Activated CD4-positive, alpha-beta T cell treated with anti-CD3 and anti-CD28 coated beads, Interleukin-2, amount 10 ng/mL, durations not matched to agents 7 days and 5 days (primary cell): ENCODE measurements around the gene TBC1D9B. TPM values are rescaled to one million over a fixed set of nuclear protein-coding genes. Genes with fewer than 3 reads are reported as not detected.

ENCODE experiments used
- CTCF ChIA-PET: fragments of 350-600 bp; sonication (Branson Sonifier 250); formaldehyde crosslinking; loops from one replicate; lab custom pipeline; 2021; ENCODE audit warnings: antibody characterized with exemption; lab: Charles Lee
- POLR2A ChIA-PET: fragments of 350-600 bp; sonication (Branson Sonifier 250); formaldehyde crosslinking; loops from one replicate; lab custom pipeline; 2021; ENCODE audit warnings: antibody characterized with exemption; lab: Charles Lee
- DNase-seq: peaks from one replicate; pipeline ENCODE4 v3.0.0-alpha.2; 2020
- H3K27ac Mint-ChIP-seq: one replicate; pipeline ENCODE4 v1.8.0; 2021; ENCODE audit warnings: mild to moderate bottlenecking, moderate library complexity, mixed read lengths
- H3K27me3 Mint-ChIP-seq: one replicate; pipeline ENCODE4 v1.8.0; 2021; ENCODE audit warnings: mixed read lengths
- H3K36me3 Mint-ChIP-seq: one replicate; pipeline ENCODE4 v1.8.0; 2021; ENCODE audit warnings: low read depth, mixed read lengths
- H3K4me1 Mint-ChIP-seq: one replicate; pipeline ENCODE4 v1.8.0; 2021; ENCODE audit warnings: mixed read lengths
- H3K4me3 Mint-ChIP-seq: one replicate; pipeline ENCODE4 v1.8.0; 2021; ENCODE audit warnings: mild to moderate bottlenecking, moderate library complexity, mixed read lengths
- H3K9me3 Mint-ChIP-seq: one replicate; pipeline ENCODE4 v1.8.0; 2021; ENCODE audit warnings: mixed read lengths
- total RNA-seq, 2 experiments: library from RNA; stranded (reverse); gene quantifications; one replicate each; pipeline ENCODE4 v1.2.3, GENCODE V29; 2021

Gene TBC1D9B
- total RNA-seq, 2 experiments from 2014 or later = 86.4 to 92.9 TPM

DNA sequence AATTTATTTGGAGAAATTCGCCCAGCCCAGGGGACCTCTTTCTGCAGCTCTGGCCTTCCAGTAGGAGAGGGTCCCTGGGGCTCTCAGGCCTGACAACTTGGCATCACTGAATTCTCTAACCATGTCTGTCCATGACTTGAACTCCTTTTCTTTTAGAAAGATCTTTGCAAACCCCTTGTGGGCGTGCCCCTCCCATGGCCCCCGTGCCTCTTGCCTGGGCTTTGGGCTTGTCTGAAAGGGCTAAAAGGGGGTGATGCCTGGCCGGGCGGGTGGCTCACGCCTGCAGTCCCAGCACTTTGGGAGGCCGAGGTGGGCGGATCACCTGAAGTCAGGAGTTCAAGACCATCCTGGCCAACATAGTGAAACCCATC is 90.2 kb downstream of the TBC1D9B start:
- POLR2A ChIA-PET = no interaction called here
- CTCF ChIA-PET = no interaction called here
- Mint-ChIP-seq H3K27ac (peak overlapping the region; percentile 88), H3K9me3 (no peaks in the 10 kb centered on the region), H3K27me3 (no peaks in the 10 kb centered on the region), H3K4me3 (no peak overlapping the region), H3K4me1 (peaks cover 38% of the 10 kb centered on the region), H3K36me3 (peaks cover 18% of the 10 kb centered on the region)
- no peak for DNase-seq

GRCh38 chr5:179816796-179817469 is 90.8 kb downstream of the TBC1D9B start:
- Mint-ChIP-seq H3K9me3 (no peaks in the 10 kb centered on the region), H3K4me3 (no peak overlapping the region), H3K36me3 (peaks cover 14% of the 10 kb centered on the region), H3K27ac (no peak overlapping the region), H3K4me1 (peaks cover 33% of the 10 kb centered on the region), H3K27me3 (no peaks in the 10 kb centered on the region)
- no peak for DNase-seq
- ChIA-PET POLR2A (no interaction called here), CTCF (interaction anchor here (2.8 kb wide), 1 partner anchor 15 kb away, joined by 11 read pairs; no protein-coding TSS in a partner anchor)

- no peaks in the 10 kb centered on the region for H3K9me3 Mint-ChIP-seq
- ChIA-PET CTCF (interaction anchor here (0.6 to 2.8 kb wide), 3 partner anchors 15 to 980 kb away, joined by 3 to 11 read pairs (median 8); no protein-coding TSS in a partner anchor), POLR2A (no interaction called here)
Measured at GRCh38 chr5:179816401-179816795, 91.3 kb downstream of the TBC1D9B start.

DNA sequence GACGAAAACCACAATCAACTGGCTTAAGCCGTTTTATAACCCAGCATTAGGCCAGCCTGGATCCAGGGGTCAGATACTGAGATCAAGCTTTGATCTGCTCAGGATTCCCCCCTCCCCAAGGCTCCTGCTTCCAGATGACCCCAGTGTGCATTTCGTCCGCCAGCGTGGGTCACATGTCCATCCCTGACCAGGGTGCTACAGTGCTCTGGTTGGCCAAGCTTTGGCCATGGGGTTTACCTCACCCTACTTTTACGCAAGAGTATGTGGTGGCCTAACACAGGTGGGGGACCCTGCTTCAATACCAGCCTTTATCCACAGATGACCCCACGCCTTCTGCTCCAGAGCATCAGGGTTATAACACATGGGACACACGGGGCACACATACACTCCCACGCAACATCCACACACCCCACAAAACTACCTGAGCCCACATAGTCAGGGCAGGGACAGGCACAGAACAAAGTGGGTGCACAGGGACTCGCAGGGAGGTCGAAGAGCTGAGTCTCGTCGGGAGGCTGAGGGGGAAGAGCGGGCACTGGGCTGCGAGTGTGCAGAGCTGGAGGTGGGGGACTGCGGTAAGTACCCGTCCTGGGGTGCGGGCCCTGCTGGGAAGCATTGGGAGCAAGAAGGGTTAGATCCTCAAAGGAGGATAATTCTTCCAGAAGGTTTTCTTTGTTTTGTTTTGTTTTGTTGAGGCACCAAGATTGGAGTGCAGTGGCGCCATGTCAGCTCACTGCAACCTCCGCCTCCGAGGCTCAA is 92.0 kb downstream of the TBC1D9B start:
- H3K27ac Mint-ChIP-seq = no peak overlapping the region
- CTCF ChIA-PET = interaction anchor here (0.6 to 2.8 kb wide), 3 partner anchors 14 to 980 kb away, joined by 3 to 11 read pairs (median 8); no protein-coding TSS in a partner anchor
- no peaks in the 10 kb centered on the region for H3K9me3 Mint-ChIP-seq
- H3K36me3 Mint-ChIP-seq = peaks cover 19% of the 10 kb centered on the region
- POLR2A ChIA-PET = no interaction called here
- peak overlapping the region; percentile 3 for H3K4me3 Mint-ChIP-seq
- peaks cover 27% of the 10 kb centered on the region for H3K4me1 Mint-ChIP-seq
- DNase-seq = no peak
- H3K27me3 Mint-ChIP-seq = no peaks in the 10 kb centered on the region

More at GRCh38 chr5:179816401-179816795, 91.3 kb downstream of the TBC1D9B start:
- Mint-ChIP-seq H3K27ac (no peak overlapping the region), H3K4me3 (no peak overlapping the region), H3K36me3 (peaks cover 17% of the 10 kb centered on the region), H3K27me3 (no peaks in the 10 kb centered on the region), H3K4me1 (peaks cover 27% of the 10 kb centered on the region)
- DNase-seq = no peak

DNA sequence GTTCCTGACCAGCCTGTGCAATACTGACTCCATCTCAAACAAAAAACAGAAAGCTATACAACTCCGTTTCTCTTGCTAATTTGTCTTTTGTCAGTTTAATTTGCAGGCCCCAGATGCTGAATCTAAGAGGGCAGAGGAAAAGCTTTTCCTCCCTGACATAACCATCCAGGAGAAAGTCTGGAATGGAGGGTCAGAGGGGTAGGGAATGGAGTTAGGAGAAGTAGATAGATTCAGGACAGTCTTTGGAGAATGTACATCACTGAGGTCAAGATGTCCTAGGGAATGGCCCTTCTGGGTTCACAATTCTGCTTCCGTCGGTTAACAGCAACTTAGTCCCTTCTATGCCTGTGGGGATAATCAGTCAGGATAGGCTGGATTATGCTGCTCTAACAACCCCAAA is 93.6 kb downstream of the TBC1D9B start:
- DNase-seq = no peak
- H3K4me3 Mint-ChIP-seq = no peak overlapping the region
- CTCF ChIA-PET = interaction anchor here (0.6 to 2.1 kb wide), 3 partner anchors 12 to 65 kb away, joined by 3 to 7 read pairs (median 3); no protein-coding TSS in a partner anchor
- POLR2A ChIA-PET = no interaction called here
- no peaks in the 10 kb centered on the region for H3K9me3 Mint-ChIP-seq
- H3K27ac Mint-ChIP-seq = no peak overlapping the region
- no peaks in the 10 kb centered on the region for H3K27me3 Mint-ChIP-seq
- peaks cover 17% of the 10 kb centered on the region for H3K4me1 Mint-ChIP-seq
- H3K36me3 Mint-ChIP-seq = peaks cover 19% of the 10 kb centered on the region

GRCh38 chr5:179812997-179813607 is 94.6 kb downstream of the TBC1D9B start:
- CTCF ChIA-PET = interaction anchor here (0.6 to 2.1 kb wide), 6 partner anchors 11 to 285 kb away, joined by 3 to 7 read pairs (median 3); no protein-coding TSS in a partner anchor
- Mint-ChIP-seq H3K27me3 (no peaks in the 10 kb centered on the region), H3K9me3 (no peaks in the 10 kb centered on the region), H3K4me3 (no peak overlapping the region), H3K27ac (no peak overlapping the region), H3K4me1 (peaks cover 11% of the 10 kb centered on the region), H3K36me3 (peaks cover 19% of the 10 kb centered on the region)
- DNase-seq = no peak
- POLR2A ChIA-PET = no interaction called here

DNA sequence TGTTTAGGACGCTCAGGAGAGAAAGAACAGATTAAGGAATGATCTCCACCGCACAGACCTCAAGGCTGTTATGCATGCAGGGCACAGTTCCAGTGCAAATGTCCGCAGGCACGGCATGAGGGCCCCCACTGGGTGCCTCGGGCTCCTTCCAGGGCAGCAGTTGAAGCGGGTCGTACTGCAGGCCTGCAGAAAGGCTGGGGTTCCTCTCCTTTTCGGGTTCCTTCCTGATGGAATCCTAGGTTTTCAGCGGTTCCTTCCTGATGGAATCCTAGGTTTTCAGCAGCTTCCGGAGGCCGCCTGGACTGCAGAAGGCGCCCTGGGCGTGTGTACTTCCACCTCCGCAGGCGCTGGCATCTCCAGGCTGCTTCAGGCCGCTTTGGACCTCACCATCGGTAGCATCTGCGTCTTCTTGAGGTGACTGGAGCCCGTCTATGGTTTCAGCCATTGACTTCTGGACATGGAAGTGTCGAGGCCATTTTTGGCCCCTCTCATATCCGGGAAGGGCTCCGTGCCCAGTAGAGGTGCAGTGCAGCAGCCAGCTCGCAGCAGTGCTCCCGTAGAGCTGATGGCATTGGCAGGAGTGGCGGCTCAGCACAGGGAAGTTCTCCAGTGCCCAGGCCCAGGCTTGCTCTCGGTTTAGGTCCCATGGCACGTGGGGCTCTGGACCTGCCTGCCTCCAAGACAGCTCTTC is 95.4 kb downstream of the TBC1D9B start:
- Mint-ChIP-seq H3K9me3 (no peaks in the 10 kb centered on the region), H3K36me3 (peaks cover 19% of the 10 kb centered on the region), H3K27me3 (no peaks in the 10 kb centered on the region), H3K27ac (no peak overlapping the region), H3K4me3 (no peak overlapping the region), H3K4me1 (peaks cover 8% of the 10 kb centered on the region)
- DNase-seq = no peak
- CTCF ChIA-PET = interaction anchor here (1.1 to 2.1 kb wide), 2 partner anchors 13 to 49 kb away, joined by 3 to 7 read pairs; no protein-coding TSS in a partner anchor
- POLR2A ChIA-PET = no interaction called here

Other genes with a start within 250 kb of the TBC1D9B start
- under 1 TPM; 0.35 to 0.44 TPM for gene CBY3, start 226.9 kb downstream of the TBC1D9B start, total RNA-seq
- gene CANX, start 208.9 kb downstream of the TBC1D9B start, total RNA-seq = 100 to 1,000 TPM; 369 to 418 TPM
- 10 to 100 TPM; 34.3 to 34.9 TPM for gene MAML1, start 175.1 kb downstream of the TBC1D9B start, total RNA-seq
- 1 to 10 TPM; 1.4 to 2.5 TPM for gene LTC4S, start 113.9 kb downstream of the TBC1D9B start, total RNA-seq
- gene MGAT4B, start 101.0 kb downstream of the TBC1D9B start, total RNA-seq = 10 to 100 TPM; 86.2 to 87.7 TPM
- gene SQSTM1, start 87.0 kb downstream of the TBC1D9B start, total RNA-seq = 10 to 100 TPM; 79.6 to 93.0 TPM
- 10 to 100 TPM; 11.7 to 16.8 TPM for gene MRNIP, start 49.1 kb downstream of the TBC1D9B start, total RNA-seq
- 1 to 10 TPM; 3.8 to 4.3 TPM for gene RNF130, start 163.9 kb upstream of the TBC1D9B start, total RNA-seq